DMS 273 (cell line): ENCODE measurements around the gene EPX.

Experiments used
- DNase-seq: peaks from one replicate; lab custom pipeline; 2025; ENCODE audit not compliant: unreplicated experiment; lab: John Stamatoyannopoulos, UW

EPX gene

GRCh38 chr17:58249270-58250133, 57.0 kb downstream of the EPX start:
- peak; percentile 87 for DNase-seq

- peak; percentile 48 for DNase-seq
Observed at GRCh38 chr17:58250344-58251011, 58.0 kb downstream of the EPX start.

- no peak for DNase-seq
Observed at GRCh38 chr17:58252141-58252540, 59.6 kb downstream of the EPX start.

GRCh38 chr17:58253082-58253481, 60.6 kb downstream of the EPX start:
- no peak for DNase-seq
